EL (cell line): ENCODE data around the gene PTPN4.
"Not testable (repeated sequence)": the region's sequence is repeated elsewhere in the genome, so short reads cannot be mapped to it uniquely, and the experiment has no call there.

Source experiments
- DNase-seq: peaks from one replicate; pipeline ENCODE4 v3.0.0-alpha.2; 2016

PTPN4 gene

DNA sequence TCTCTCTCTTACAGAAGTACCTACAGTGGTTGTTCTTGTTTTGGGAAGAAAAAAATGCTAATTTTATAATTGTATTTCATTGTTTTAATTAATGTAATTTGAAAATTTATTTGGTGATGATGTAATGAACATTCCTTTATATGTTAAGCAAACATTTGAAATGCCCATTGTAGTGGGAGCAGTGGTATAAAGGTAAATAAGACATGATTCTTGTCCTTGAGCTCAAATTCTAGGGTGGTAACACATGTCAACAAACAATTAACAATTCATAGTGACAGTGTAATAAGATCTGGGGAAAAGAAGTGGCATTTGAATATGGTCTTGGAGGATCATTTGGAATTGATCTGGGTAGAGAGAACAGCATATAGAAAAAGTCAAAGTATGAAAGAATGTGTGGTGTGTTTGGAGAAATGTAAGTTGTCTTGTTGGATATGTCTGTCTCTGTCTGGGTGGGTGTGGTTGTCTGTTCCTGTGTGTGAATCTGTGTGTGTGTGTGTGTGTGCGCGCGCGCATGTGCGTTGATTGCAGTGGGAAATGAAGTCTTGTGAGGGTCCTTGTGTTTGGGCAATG is 5.8 kb downstream of the PTPN4 start:
- no peak for DNase-seq

DNA sequence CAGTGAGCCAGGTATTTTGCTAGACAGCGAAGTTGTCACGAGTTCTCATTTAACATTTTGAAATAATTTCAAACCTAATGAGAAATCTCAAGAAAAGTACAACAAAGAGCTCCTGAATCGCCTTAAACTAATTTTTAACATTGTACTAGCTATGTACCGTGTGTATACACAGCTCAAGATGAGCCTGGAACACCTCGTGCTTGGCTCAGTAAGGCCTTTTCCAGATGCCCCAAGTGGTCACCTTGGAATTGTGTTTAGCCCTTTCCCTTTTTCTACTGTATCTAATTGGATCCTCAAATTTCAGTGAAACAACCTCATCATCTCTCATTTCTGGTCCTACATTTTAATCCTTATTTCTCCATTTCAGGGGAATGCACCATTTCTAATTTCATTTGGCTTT is 7.2 kb downstream of the PTPN4 start:
- DNase-seq, result no peak

DNA sequence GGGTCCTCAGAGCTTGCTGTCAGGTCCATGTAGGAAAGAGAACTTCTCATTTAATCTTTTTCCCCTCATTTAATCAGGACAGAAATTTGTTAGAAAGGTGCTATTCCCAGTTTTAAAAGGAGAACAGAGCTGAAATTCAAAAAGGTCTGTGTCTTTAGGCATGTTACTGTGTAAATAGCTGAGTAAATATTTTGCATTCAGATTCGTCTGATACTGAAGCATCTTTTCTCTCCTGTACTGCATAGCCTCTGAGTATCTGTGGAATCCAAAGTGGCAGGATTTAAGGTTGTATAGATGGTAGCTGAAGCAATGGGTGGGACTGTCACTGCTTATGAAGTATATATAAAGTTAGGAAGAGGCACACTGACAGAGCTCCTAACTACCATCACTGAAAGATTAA is 9.0 kb downstream of the PTPN4 start:
- no peak for DNase-seq

DNA sequence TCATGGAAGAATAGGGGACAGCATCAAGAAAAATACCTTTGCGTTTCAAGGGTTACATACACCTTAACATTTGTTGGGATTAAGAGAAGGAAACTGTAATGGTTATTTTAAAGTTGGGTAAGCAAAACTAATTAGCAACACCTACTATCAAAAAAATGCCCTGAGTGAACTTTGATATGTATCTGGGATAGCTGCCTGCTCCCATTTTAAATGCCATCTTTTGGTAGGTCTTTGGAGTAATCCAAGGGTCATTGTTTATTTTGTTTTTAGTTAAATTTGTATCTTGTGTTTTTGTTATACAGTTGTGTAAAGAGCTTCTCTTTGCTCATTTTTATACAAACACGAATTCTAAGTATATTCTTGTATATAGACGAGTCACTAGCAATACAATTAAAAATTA is 9.9 kb downstream of the PTPN4 start:
- DNase-seq, result no peak

DNA sequence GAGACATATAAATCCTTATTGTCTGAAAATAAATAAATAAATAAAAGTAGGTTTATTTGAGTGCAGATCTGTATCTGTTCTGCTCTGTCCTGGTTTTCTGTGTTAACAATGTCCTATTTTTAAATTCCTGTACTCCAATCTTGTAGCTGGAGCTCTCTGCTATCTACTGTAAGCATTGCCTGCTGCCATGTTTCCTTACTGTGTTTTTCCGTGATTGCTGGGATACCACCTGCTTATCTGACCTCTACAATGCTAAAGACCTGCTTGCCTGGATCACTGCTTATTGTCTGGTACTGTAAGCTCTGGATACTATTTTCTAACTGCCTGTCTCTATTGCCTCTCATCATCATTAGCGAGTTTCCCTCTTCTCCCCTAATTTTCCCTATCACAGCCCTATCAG is 11.6 kb downstream of the PTPN4 start:
- no peak for DNase-seq

DNA sequence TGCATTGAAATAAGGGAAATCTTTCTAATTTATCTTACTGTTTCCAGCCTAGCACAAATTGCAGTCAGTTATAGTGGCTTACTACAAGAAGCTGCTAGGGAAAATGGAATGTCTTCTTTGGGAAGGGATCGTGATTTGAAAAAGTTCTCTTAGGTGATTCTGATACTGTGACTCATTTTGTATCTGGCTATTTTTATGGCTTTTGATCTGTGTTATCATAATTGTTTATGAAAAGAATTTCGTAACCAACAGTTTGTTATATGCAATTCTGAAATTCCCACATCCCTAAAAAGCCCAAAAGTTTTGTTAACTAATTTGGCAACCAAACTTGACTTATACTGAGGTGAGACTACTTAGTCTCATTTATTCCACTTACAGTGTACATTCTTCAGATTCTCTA is 12.4 kb downstream of the PTPN4 start:
- no peak for DNase-seq

DNA sequence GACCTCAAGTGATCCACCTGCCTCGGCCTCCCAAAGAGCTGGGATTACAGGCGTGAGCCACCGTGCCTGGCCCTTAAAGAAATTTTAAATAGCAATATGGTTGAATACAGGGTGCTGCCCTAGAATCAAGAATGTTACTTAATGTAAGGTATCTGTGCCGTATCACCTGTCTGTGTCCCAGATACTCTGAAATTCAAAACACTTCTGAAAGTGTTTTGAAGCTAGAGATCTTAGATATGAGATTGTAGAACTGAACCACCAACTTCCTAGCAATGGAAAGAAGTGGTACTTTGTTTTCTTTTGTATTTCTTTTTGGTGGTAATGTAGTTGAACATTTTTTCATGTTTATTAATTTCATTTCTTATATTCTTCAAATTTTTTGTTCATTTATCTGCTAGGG is 13.0 kb downstream of the PTPN4 start:
- no peak for DNase-seq

DNA sequence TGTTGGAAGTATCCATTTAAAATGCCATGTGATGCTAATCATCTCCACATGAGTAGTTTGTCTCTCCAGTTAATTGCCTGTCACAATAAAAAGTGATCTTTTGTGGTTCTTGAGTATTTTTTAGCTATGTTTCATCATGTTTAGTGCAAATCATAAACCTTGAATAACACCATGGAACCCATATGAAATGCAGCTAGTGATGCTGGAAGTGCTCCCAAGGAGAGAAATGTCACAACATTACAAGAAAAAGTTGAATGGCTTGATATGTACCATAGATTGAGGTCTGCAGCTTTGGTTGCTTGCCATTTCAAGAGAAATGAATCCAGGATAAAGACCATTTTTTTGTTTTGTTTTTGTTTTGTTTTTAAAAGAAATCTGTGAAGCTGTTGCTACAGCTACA is 14.3 kb downstream of the PTPN4 start:
- DNase-seq, result no peak

DNA sequence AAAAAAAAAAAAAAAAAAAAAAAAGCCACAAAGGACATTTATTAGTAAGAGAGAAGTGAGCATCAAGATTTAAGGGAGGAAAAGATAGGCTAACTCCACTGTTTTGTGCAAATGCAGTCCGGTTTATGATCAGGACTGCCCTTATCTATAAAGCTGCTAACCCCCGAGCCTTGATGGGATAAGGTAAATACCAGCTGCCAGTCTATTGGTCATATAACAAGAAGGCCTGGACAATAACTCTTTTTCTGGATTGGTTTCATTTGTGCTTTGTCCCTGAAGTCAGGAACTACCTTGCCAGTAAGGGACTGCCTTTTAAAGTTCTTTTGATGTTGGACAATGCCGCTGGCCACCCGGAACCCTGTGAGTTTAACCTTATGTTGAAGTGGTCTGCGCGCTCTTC is 15.4 kb downstream of the PTPN4 start:
- DNase-seq, result no peak

DNA sequence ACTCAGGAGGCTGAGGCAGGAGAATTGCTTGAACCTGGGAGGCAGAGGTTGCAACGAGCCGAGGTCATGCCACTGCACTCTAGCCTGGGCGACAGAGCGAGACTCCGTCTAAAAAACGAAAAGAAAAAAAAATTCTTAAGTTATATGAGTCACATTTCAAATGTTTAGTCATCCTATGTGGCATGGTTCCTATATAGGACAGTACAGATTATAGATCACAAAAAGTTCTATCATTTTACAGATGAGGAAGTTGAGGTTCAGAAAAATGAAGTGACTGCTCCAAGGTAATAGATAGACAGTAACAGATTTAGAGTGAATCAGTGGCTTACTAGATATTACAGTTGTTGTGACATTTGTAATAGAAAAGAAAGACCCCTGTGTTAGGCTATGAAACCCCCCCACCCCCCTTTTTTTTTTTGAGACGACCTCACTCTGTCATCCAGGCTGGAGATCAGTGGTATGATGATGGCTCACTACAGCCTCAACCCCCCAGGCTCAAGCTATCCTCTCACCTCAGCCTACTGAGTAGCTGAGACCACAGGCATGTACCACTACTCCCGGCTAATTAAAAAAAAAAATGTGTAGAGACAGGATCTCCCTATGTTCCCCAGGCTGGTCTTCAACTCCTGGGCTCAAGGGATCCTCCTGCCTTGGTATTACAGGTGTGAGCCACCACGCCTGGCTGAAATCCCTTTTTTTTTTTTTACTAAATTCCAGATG is 22.7 kb downstream of the PTPN4 start:
- DNase-seq, result peak; percentile 12

DNA sequence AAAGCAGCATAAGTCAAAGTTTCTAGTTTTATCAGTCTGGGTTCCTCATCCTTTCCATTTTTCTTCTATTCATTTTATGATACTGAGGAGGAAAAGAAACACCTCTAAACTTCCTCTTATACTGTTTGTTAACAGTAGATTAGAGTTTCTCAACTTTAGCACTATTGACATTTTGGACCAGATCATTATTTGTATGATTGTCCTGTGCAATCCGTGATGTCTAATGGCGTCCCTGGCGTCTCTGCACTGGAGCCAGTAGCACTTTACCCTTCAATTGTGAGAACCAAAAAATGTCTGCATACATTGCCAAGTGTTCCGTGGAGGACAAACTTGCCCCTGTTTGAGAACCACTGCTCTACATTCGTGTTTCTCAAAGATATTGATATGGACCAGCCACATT is 25.2 kb downstream of the PTPN4 start:
- DNase-seq, result no peak

DNA sequence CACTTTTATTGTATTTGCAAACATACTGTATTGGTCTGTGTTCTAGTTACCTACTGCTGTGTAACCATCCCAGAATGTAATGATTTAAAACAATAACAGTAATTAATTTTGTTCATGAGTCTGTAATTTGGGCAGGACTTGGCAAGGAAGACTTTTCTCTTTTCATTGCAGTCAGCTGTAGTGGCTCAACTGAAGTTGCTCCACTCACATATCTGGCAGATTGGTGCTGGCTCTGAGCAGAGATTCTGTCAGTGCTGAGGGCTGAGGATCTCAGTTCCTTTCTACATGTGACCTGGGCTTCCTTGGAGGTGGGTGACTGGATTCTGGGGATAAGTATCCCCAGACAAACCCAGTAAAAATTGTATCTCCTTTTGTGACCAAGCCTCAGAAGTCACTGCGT is 26.6 kb downstream of the PTPN4 start:
- DNase-seq, result no peak

DNA sequence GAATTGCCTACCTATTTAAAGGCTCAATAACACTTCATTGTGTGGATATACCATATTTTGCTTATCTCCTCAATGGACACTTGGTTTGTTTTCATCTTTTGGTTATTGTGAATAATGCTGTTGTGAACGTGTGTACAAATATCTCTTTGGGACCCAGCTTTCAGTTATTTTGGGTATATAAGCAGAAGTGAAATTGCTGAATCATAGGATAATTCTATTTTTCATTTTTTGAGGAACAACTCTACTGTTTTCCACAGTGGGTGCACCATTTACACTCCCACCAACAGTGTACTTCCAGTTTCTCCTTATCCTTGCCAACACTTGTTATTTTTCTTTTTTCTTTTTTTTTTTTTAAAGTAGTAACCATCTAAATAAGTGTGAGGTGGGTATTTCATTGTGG is 29.0 kb downstream of the PTPN4 start:
- no peak for DNase-seq

DNA sequence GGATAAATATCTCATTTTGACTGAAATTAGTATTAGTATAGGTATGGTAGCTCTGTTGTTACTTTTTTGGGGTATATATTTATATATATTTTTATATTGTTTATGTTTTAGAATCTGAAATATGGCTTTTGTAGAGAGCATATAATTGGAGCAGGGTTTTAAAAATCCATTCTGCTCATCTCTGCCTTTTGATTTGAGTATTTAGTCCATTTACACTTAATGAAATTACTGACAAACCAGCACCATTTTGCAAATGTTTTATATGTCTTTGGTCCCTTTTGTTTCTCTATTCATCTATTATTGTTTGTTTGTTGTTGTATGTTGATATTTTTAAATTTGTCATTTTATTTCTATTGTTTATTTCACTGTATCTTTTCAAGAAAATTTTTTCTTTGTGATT is 30.7 kb downstream of the PTPN4 start:
- DNase-seq, result no peak

DNA sequence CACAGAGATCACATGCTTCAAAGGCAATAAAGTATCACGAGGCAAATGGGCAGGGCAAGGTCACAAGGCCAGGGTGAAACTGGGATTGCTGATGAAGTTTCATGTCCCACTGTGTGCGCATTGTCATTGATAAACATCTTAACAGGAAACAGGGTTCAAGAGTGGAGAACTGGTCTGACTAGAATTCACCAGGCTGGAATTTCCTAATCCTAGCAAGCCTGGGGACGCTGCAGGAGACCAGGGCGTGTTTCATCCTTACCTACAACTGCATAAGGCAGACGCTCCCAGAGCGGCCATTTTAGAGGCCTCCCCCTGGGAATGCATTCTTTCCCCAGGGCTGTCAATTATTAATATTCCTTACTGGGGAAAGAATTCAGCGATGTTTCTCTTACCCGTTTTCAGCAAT is 33.2 kb downstream of the PTPN4 start:
- no peak for DNase-seq

DNA sequence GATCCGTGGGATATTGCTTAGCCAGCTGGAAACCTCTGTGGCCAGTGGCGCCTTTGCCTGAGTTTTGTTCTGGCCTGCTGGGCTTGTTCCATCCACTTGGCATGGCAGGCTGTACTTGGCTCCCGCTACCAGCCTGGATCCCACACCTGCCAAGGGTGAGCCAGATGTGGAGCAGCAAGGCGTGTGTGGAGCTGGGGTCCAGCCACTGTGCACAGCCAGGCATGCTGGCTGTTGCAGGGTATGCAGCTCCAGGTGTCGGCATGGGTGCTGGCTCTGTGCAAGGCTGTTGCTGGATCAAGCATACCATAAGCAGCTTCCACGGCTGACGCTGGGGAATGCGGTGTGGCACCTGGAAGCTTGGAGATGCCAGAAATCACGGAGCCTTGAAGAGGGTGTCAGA is 34.5 kb downstream of the PTPN4 start:
- no peak for DNase-seq

DNA sequence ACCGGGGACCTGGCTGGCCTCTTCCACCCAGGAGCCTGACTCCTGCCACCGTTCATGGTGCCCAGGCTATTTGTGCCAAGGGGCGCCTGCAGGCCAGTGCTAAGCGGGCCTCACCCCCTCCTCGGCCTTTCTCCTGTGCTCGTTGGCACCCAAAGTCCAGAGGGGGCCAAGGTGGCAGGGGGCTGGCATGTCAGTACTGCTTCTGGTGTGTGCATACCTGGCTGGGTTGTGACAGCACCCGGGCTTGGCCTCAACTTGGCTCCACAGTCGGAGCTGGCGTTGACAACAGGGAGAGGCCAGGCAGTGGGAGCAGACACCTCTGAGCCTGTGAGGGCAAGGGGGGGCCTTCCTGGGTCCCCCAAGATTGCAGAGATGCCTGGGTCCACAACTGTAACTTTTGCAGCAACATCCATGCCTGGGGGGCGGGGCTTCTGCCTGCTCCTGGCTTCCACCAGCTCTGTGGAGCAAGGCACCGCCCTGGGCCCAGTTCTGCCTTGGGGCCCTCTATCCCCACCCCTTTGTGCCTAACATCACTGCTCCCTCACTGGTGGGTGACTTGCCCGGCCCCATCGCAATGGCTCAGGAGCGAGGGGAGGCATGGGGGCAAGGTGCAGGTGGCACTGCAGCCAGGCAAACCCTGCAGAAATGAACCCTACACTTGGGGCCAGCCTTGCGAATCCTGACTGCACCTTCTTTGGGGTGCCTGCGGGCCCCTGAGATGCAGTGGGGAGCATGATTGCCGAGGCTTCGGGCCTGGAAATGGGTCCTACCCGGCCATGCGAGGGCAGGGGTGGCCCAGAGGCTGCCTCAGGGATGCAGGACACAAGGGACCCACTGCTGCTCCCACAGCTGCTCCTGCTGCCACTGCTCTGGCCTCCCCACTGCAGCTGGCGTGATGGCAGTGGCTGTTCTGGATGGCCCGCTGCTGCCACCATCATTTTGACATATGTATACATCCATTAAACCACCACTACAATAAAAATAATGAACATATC is 35.9 kb downstream of the PTPN4 start:
- DNase-seq, result no peak

DNA sequence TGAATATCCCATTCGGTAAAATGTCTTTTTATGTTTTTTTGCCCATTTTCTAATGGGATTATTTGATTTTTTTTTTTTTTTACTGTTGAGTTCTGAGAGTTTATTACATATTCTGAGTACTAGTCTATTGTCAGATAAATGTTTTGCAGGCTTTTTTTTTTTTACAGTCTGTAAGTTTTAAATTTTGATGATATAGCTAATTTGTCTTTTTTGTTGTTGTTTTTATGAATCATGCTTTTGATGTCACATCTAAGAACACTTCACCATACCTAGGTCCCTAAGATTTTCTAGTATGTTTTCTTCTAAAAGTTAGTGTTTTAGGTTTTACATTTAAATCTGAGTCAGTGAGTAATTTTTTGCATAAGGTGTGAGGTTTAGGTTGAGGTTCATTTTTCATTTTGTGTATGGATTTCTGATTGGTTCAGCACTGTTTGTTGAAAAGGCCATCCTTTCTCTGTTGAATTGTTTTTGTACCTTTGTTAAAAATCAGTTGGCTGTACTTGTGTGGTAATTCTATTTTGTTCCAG is 40.7 kb downstream of the PTPN4 start:
- no peak for DNase-seq

DNA sequence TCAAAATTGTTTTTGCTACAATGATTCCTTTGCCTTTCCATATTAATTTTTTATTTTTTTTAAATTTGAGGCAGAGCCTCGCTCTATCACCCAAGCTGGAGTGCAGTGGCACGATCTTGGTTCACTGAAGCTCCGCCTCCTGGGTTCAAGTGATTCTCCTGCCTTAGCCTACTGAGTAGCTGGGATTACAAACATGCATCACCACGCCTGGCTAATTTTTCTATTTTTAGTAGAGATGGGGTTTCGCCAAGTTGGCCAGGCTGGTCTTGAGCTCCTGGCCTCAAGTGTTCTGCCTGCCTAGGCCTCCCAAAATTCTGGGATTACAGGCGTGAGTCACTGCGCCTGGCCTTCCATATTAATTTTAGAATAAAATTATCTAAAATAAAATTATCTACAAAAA is 41.3 kb downstream of the PTPN4 start:
- no peak for DNase-seq

DNA sequence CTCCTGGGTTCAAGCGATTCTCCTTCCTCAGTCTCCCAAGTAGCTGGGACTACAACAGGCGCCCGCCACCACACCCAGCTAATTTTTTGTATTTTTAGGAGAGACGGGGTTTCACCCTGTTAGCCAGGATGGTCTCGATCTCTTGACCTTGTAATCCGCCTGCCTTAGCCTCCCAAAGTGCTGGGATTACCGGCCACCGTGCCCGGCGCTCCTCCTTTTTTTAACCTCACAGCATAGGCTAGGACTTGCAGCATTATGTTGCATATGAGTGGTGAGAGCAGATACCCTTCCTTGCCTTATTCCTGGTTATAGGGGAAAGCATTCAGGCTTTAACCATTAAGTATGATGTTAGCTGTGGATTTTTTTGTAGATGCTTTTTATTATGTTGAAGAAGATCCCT is 42.3 kb downstream of the PTPN4 start:
- not testable (repeated sequence) for DNase-seq

DNA sequence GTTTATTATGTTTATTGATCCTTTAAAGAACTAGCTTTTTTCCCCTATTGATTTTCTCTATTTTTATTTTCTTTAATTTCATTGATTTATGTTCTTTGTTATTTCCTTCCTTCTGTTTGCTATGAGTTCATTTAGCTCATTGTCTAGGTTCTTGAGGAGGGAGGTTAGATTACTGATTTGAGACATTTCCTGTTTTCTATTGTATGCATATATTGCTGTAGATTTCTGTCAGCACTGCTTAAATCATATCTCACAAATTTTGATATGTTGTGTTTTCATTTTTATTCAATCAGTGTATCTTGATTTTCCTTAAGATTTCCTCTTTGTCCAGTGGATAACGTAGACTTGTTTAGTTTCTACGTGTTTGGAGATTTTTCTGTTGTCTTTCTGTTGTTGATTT is 43.4 kb downstream of the PTPN4 start:
- DNase-seq, result no peak

DNA sequence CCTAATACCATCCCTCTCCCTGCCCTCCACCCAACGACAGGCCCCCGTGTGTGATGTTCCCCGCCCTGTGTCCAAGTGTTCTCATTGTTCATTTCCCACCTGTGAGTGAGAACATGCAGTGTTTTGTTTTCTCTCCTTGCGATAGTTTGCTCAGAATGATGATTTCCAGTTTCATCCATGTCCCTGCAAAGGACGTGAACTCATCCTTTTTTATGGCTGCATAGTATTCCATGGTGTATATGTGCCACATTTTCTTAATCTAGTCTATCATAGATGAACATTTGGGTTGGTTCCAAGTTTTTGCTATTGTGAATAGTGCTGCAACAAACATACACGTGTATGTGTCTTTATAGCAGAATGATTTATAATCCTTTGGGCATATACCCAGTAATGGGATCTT is 44.7 kb downstream of the PTPN4 start:
- not testable (repeated sequence) for DNase-seq

DNA sequence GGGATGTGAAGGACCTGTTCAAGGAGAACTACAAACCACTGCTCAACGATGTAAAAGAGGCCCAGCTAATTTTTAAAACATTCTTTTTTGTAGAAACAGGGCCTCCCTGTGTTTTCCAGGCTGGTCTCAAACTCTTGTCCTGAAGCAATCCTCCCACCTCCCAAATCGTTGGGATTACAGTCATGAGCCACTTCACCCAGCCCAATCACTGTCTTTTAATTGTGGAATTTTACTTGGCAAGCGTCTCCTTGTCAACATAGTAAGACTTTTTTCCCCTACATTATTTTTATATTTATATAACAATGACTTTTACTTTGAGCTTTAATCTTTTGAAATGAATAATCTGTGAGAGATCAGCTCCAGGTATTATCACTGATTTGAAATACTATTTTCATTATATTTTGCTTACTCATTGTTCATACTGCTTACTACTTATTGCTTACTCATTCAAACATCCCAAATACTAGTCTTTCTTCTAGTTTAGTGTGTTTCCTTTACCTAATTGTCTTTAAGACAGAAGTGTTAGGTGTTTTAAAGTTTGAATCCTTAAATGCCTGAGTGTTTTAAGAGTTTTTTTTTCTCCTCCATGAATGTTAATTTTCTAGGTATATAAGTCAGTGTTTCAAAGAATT is 48.9 kb downstream of the PTPN4 start:
- peak; percentile 18 for DNase-seq
